Adrenal gland (tissue), 5 donors: ENCODE measurements around the gene LMF1.

Experiments
- POLR2A ChIP-seq, 2 donors: fragments of 450-650 bp; IDR thresholded peaks; one replicate each; pipeline ENCODE4 v1.6.1; 2017; ENCODE audit warnings: antibody characterized with exemption in 2 of 2, mild to moderate bottlenecking in 2 of 2, moderate library complexity in 1 of 2
- TF ChIP-seq, protein P1 (sequence below), 6 experiments: fragments of 450-650 bp in 4 of 6; fragments of 200-600 bp in 2 of 6; sonication (generic) in 1 of 6; IDR thresholded peaks; 1 replicate in 5 of 6; 2 replicates in 1 of 6; pipeline versions ENCODE4 v1.5.1 to v1.8.0; 2016 to 2021; ENCODE audit warnings: antibody characterized with exemption in 6 of 6, mild to moderate bottlenecking in 2 of 6, moderate library complexity in 1 of 6
- donor health status: DM: no; HTN: no; CAD: no.

DNA sequence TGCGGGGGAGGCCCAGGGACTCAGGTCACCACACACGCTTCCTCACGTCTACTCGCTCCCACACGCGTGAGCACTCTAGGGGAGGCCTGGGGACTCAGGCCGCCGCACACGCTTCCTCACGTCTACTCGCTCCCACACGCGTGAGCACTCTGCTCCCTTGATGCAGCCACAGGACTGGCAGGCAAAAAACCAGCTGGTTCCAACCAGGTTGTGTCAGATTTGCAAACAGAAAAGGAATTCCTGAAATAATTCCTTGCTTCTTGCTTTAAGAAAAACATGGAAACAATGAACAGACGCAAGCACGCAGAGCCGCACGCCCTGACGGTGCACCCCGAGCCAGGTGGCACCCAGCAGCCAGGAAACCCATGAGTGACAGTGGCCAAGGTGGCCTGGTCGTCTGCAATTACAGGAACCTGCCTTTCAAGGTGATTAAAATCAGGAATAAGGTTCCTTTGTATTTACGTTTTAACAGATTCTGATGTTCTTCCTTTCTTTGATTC, 37.9 kb downstream of the LMF1 start:
- TF ChIP-seq, protein P1, sequence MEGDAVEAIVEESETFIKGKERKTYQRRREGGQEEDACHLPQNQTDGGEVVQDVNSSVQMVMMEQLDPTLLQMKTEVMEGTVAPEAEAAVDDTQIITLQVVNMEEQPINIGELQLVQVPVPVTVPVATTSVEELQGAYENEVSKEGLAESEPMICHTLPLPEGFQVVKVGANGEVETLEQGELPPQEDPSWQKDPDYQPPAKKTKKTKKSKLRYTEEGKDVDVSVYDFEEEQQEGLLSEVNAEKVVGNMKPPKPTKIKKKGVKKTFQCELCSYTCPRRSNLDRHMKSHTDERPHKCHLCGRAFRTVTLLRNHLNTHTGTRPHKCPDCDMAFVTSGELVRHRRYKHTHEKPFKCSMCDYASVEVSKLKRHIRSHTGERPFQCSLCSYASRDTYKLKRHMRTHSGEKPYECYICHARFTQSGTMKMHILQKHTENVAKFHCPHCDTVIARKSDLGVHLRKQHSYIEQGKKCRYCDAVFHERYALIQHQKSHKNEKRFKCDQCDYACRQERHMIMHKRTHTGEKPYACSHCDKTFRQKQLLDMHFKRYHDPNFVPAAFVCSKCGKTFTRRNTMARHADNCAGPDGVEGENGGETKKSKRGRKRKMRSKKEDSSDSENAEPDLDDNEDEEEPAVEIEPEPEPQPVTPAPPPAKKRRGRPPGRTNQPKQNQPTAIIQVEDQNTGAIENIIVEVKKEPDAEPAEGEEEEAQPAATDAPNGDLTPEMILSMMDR (IDR thresholded peaks at IDR 0.05) = no peak
- TF ChIP-seq POLR2A (IDR thresholded peaks at IDR 0.05) = no peak
